ENCODE measurements around the gene CBY3. TPM values are rescaled to one million over a fixed set of nuclear protein-coding genes. Genes with fewer than 3 reads are reported as not detected.
"Not testable (repeated sequence)": the region's sequence is repeated elsewhere in the genome, so short reads cannot be mapped to it uniquely, and the experiment has no call there.

Gene CBY3
- 0.61 TPM for polyA plus RNA-seq (ENCODE audit: insufficient read length)

GRCh38 chr5:179680780-179681401 is at the start of gene CBY3:
Gene CBY3 (minus strand): TSS chr5:179681034. CDS start chr5:179680918, 116 bp downstream.
- no peak for DNase-seq

GRCh38 chr5:179730356-179730755 is 49.5 kb upstream of the CBY3 start:
- DNase-seq = no peak

- DNase-seq = no peak
Observed at GRCh38 chr5:179729727-179730126, 48.9 kb upstream of the CBY3 start.

GRCh38 chr5:179729303-179729702 is 48.5 kb upstream of the CBY3 start:
- no peak for DNase-seq

- DNase-seq = no peak
Observed at GRCh38 chr5:179727106-179727505, 46.3 kb upstream of the CBY3 start.

DNA sequence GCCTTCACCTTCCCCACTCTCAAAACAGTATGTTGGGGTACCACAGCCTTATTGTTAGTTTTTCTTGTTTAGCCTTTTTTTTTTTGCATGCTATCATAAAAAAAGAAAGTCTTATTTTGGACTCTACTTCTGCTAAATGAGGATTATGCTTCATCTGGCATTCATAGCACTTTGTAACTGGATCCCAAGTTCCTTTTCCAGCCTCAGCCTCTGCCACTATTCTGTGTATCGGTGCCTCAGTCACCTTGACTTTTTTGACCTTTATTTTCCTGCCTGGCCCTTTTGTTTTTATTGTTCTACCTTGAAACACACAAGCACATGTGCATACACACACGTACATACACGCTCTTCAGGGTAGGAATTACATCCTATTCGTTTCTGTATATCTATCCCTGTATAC is 43.3 kb upstream of the CBY3 start:
- no peak for DNase-seq

DNA sequence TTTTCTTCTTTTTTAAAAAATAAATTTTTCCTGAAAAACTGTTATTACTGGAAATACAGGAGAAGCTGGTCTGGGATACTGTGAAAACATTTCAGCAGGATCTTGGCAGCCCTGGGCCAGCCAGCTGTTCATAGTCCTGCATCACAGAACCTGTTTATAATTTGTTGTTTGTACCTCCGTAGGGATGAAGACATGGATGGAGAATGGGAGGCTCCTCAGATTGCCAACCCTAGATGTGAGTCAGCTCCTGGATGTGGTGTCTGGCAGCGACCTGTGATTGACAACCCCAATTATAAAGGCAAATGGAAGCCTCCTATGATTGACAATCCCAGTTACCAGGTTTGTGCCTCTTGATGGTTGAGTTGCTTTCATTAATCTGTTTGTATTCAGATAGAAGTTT is 39.4 kb upstream of the CBY3 start:
- DNase-seq = no peak

GRCh38 chr5:179716286-179716685 is 35.5 kb upstream of the CBY3 start:
- DNase-seq = no peak

- DNase-seq = no peak
Observed at GRCh38 chr5:179700401-179700918, 19.6 kb upstream of the CBY3 start.

- DNase-seq = peak; percentile 15
Observed at GRCh38 chr5:179699616-179700237, 18.9 kb upstream of the CBY3 start.

DNA sequence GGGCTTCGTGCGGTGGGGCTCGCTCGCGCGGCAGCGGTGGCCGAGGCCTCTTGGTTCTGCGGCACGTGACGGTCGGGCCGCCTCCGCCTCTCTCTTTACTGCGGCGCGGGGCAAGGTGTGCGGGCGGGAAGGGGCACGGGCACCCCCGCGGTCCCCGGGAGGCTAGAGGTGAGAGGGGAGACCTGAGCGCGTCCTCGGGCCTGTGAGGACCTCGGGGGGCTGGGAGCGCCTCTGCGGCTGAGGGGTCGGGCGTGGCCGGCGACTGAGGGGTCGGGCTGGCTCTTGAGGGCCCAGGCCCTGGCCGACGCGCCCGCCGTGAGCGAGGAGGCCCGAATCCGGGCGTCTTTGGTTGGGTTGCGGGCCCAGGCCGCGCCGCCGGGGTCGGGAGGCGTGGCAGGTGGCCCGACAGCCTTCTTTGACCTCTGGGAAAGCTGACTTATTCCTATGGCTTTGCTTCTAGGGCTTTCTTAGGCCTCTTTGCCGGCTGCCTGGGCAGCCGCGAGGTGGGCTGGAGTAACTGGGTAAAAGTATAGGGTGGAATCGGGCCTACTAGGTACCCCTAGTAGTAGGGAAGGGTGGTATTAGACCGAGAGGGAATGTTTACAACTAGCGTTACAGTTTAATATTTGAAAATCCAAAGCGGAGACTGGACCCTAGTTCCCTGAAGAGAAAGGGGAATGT is 18.2 kb upstream of the CBY3 start, which contains the start of gene CANX:
TSS of gene CANX (plus strand) at position 33 of the 681 bp plus-strand sequence. CDS start 6,715 bp downstream, outside the sequence.
- peak; percentile 47 for DNase-seq

DNA sequence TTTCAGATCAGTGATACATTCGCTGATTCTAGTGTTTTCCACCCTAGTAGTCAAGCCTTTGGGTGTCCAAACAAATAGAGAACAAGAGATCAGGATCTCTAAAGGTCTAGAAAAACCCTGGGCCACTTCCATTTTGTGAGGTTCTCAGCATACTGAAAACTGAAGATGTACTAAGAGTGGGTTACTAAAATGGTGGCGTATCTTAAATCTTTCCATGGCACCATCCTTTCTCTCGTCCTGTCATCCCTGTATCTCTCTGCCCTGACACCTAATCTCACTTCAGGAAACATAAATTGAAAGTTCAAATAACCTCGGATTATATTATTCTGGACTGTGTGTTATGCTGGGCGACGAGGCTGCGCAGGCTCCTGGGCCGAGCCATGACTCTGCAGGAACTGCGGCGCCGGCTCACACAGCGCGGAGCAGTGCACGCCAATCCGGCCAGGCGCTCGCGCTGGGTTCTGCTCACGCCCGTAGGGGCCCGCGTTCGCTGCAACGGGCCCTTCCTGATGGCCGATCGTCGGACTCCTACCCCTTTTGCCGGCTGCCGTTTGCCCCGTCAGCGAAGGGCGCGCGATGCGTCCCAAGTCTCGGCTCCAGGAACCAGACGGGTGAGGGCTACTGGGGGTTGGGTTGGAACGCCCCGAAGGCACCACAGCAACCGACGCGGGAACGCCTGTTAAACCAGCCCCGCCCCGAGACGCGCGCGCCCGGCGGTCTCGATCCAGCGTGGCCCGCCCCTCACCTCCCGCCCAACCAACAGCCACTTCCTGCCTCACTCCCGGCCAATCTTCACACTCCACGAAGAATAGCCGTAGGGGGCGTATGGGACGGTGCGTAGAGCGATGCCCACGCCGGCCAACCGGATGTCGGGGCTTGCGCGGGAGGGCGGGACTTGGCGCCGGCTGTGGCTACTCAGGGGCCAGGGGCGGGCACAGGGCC is 17.4 kb upstream of the CBY3 start:
- peak; percentile 100 for DNase-seq

GRCh38 chr5:179697543-179697942 is 16.7 kb upstream of the CBY3 start:
- DNase-seq = not testable (repeated sequence)

- no peak for DNase-seq
Observed at GRCh38 chr5:179697108-179697507, 16.3 kb upstream of the CBY3 start.

DNA sequence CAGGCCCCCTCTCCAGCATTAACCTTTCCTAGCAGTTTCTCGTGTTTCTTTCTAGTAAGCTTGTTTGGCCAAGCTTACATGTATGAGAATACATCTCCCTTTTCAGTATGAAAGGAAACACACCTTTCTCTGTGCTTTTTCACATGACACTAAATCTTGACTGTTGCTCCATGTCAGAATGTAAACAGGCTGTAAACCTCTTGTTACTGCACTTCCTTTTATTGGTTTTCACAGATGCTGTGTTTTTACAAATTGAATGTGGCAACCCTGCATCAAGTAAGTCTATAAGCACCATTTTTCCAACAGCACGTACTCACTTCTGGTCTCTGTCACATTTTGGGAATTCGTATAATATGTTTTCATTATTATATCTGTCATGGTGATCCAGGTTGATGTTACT is 15.8 kb upstream of the CBY3 start:
- DNase-seq = no peak

DNA sequence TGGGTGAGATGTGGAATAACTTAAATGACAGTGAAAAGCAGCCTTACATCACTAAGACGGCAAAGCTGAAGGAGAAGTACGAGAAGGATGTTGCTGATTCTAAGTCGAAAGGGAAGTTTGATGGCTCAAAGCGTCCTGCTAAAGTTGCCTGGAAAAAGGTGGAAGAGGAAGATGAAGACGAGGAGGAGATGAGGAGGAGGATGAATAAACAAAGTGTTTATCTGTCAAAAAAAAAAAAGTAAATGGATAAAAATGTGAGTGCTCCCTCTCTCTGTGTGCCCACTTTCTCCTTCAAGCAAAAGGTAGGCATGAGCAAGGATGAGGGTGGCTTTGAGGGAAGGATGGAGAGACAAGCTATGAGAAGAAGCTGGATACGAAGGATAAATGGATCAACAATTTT is 13.7 kb upstream of the CBY3 start:
- DNase-seq = no peak

DNA sequence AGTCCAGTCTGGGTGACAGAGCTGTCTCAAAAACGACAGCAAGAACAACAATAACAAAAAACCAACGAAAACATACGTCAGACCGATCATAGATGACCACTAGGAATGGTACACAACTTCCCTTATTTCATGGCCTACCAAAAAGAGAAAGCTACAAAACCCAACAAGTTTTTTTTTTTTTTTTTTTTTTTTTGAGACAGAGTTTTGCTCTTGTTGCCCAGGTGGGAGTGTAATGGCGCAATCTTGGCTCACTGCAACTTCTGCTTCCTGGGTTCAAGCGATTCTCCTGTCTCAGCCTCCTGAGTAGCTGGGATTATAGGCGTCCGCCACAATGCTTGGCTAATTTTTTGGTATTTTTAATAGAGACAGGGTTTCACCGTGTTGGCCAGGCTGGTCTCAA is 8.4 kb upstream of the CBY3 start:
- not testable (repeated sequence) for DNase-seq

DNA sequence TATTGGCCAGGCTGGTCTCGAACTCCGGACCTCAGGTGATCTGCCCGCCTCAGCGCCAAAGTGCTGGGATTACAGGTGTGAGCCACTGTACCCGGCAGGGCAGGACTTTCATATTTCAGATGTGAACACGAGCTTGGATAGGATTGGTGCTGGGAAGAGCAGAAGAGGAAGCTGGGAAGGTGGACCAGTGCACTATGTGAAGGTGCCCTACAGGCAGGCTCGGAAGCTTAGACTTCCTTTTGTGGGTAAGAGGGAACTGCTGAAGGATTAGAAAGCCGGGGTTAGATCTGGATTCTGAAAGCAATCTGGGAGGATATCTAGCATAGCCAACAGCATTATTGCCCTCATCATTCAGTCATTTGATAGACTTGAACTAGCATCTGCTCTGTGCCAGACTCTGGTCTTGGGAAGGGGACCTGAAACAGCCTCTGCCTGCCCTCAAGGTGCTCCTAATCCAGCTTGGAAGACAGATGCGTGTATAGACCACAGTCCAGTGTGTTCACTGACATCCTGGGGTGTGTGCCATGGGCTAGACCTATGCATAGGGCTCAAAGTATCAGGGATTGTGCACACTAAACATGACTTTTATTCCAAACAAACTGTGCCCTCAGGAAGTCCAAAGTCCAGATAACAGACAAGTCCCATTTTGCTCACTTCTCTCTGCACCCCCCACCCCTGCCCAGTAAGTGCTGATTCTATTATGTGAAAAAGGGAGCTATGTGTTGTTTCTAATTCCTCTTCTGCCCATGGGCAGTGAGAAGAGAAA is 637 bp downstream of the CBY3 start:
- DNase-seq = no peak

DNA sequence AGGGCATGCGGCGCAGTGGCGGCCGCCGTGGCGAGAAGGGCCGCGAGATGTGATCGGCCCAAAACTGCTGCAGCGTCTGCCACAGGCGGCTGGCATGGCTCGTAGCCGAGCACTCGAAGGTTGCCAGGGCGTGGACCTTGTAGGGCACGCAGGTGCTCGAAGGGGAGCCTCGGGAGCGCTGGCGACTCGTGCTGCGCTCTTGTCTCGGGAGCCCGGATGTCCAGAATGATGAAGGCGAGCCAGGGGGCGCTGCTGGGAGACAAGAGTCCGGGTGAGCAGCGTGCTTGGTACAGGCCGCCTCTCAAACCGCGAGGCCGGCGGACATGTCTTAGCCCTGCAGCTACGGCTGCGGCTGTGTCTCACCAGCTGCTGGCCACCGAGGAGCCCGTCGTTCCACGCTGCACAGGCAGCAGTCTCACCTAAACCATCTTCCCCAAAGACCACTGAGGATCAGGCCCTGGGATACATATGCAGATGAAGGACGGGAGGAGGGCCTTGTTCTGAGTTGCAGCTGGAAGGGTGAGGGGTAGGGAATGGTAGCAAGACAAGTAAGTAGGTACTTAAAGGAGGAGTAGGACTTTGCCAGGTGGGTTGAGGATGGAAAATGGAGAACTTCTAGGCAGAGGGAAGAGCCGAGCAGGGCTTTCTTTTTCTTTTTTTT is 1.7 kb downstream of the CBY3 start:
- peak; percentile 77 for DNase-seq

- DNase-seq = peak; percentile 100
Observed at GRCh38 chr5:179678223-179679013, 2.4 kb downstream of the CBY3 start.
